Tibial nerve (tissue), 4 donors: ENCODE results near the gene TGM1.
"Not testable (repeated sequence)": the region's sequence is repeated elsewhere in the genome, so short reads cannot be mapped to it uniquely, and the experiment has no call there.

ENCODE experiments used
- CTCF ChIP-seq, 5 experiments: fragments of 200-600 bp in 3 of 5; fragments of 450-650 bp in 2 of 5; sonication (generic) in 3 of 5; IDR thresholded peaks; one replicate each; pipeline ENCODE4 v1.5.1; 2016 to 2019; ENCODE audit warnings: antibody characterized with exemption in 5 of 5, mild to moderate bottlenecking in 3 of 5, moderate library complexity in 2 of 5
- EP300 ChIP-seq, 2 donors: sonication (generic); formaldehyde crosslinking; IDR thresholded peaks; one replicate each; pipeline ENCODE4 v1.6.1; 2017; ENCODE audit warnings: antibody characterized with exemption in 2 of 2, mild to moderate bottlenecking in 1 of 2
- POLR2A ChIP-seq, 2 donors: fragments of 450-650 bp; IDR thresholded peaks; one replicate each; pipeline ENCODE4 v1.6.1; 2017; ENCODE audit warnings: antibody characterized with exemption in 2 of 2, mild to moderate bottlenecking in 2 of 2, moderate library complexity in 2 of 2

DNA sequence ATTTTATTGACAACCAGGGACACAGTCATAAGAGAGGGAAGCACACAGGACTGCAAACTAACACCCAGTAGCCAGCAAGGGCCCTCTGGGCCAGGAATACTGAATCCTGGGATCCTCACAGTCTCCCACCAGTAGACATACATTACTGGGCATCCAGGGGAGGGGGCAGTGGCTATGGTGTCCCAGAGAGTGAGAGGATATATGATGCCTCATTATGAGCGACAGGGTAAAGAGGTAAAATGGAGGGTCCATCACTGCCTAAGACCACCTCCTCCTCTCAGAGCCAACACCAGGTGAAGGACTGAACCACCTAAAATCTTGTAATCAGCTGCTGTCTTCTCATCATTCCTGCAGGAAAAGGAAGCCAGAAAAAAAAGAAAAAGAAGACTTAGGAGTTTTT is 46.1 kb downstream of the TGM1 start:
- not testable (repeated sequence) for TF ChIP-seq CTCF, POLR2A, EP300 (IDR thresholded peaks at IDR 0.05)
